SK-N-SH (cell line): ENCODE measurements around the gene DES. TPM values are rescaled to one million over a fixed set of nuclear protein-coding genes. Genes with fewer than 3 reads are reported as not detected.
A peak's percentile ranks its signal among the peaks of the same experiment; 100 is the strongest.

ENCODE experiments used
- CTCF ChIA-PET: fragments of 300-600, 350-600 bp; formaldehyde crosslinking; extraction: SDS; loops from one replicate; lab custom pipeline; 2021; lab: Yijun Ruan, JAX
- POLR2A ChIA-PET: fragments of 350-600 bp; sonication (Branson Sonifier 250); formaldehyde crosslinking; extraction: SDS; loops from one replicate; lab custom pipeline; 2020; ENCODE audit warnings: antibody characterized with exemption, inconsistent platforms; lab: Yijun Ruan, JAX
- DNase-seq: peaks from one replicate; pipeline ENCODE4 v3.0.0; 2012
- H2AFZ ChIP-seq: fragments of 200-600 bp; sonication (generic); 2 replicates; pipeline ENCODE4 v1.8.1; 2016; ENCODE audit warnings: antibody characterized with exemption, mild to moderate bottlenecking, low read depth
- H3F3A ChIP-seq: fragments of 200-600 bp; sonication (generic); replicated peaks from 2 replicates; pipeline ENCODE3; 2016; ENCODE audit warnings: antibody characterized with exemption, mild to moderate bottlenecking; ENCODE audit not compliant: insufficient read depth
- H3K27ac ChIP-seq, 2 experiments: fragments of 200-500 bp in 1 of 2; fragments of 200-600 bp in 1 of 2; sonication (Bioruptor generic) in 1 of 2; sonication (generic), shearing (Covaris generic) in 1 of 2; 2 replicates each; pipeline versions ENCODE4 v1.5.1 to v1.6.1; 2014 to 2016; ENCODE audit warnings: low read depth in 2 of 2, inconsistent platforms in 1 of 2, low read length in 1 of 2, mild to moderate bottlenecking in 1 of 2, mixed read lengths in 1 of 2
- H3K27me3 ChIP-seq: fragments of 200-600 bp; sonication (generic), shearing (Covaris generic); 2 replicates; pipeline ENCODE4 v1.6.1; 2016; ENCODE audit warnings: mixed run types; ENCODE audit not compliant: insufficient read depth
- H3K36me3 ChIP-seq, 2 experiments: fragments of 200-500 bp in 1 of 2; fragments of 200-600 bp in 1 of 2; sonication (Bioruptor generic) in 1 of 2; sonication (generic) in 1 of 2; replicated peaks in 1 of 2; 2 replicates each; pipeline versions ENCODE3 to v1.5.1; 2014 to 2016; ENCODE audit warnings: low read length in 1 of 2, mild to moderate bottlenecking in 1 of 2; ENCODE audit not compliant: insufficient read depth in 2 of 2, control insufficient read depth in 1 of 2
- H3K4me1 ChIP-seq, 2 experiments: fragments of 200-500 bp in 1 of 2; fragments of 200-600 bp in 1 of 2; sonication (Bioruptor generic) in 1 of 2; sonication (generic), shearing (Covaris generic) in 1 of 2; 2 replicates each; pipeline versions ENCODE4 v1.5.1 to v1.6.1; 2014 to 2016; ENCODE audit warnings: low read depth in 1 of 2, low read length in 1 of 2, mixed run types in 1 of 2; ENCODE audit not compliant: insufficient read depth in 2 of 2, control insufficient read depth in 1 of 2
- H3K4me2 ChIP-seq: fragments of 200-600 bp; sonication (generic), shearing (Covaris generic); 2 replicates; pipeline ENCODE4 v1.6.1; 2017; ENCODE audit warnings: mixed run types
- H3K4me3 ChIP-seq, 2 experiments: fragments of 200-500 bp in 1 of 2; fragments of 200-600 bp in 1 of 2; sonication (Bioruptor generic) in 1 of 2; sonication (generic), shearing (Covaris generic) in 1 of 2; 2 replicates each; pipeline versions ENCODE4 v1.5.1 to v1.8.1; 2014 to 2016; ENCODE audit warnings: low read depth in 2 of 2, inconsistent platforms in 1 of 2, low read length in 1 of 2, mild to moderate bottlenecking in 1 of 2, mixed read lengths in 1 of 2, moderate library complexity in 1 of 2
- H3K79me2 ChIP-seq: fragments of 200-600 bp; sonication (generic); 2 replicates; pipeline ENCODE4 v1.8.1; 2017; ENCODE audit warnings: mild to moderate bottlenecking; ENCODE audit not compliant: insufficient read depth
- H3K9ac ChIP-seq: fragments of 200-600 bp; sonication (generic); 2 replicates; pipeline ENCODE4 v1.6.1; 2017; ENCODE audit warnings: mixed run types
- H3K9me2 ChIP-seq: fragments of 200-600 bp; sonication (generic); 2 replicates; pipeline ENCODE4 v1.6.1; 2017; ENCODE audit warnings: mixed run types
- H3K9me3 ChIP-seq: fragments of 200-600 bp; sonication (generic); 2 replicates; pipeline ENCODE4 v1.6.1; 2017; ENCODE audit warnings: mixed run types, mild to moderate bottlenecking, moderate library complexity
- H4K20me1 ChIP-seq: fragments of 200-600 bp; sonication (generic); 2 replicates; pipeline ENCODE4 v1.6.1; 2017; ENCODE audit warnings: mild to moderate bottlenecking, mixed run types; ENCODE audit not compliant: insufficient read depth
- CHD2 ChIP-seq: fragments of 150-350 bp; IDR thresholded peaks from 2 replicates; pipeline ENCODE4 v1.6.1; 2018; ENCODE audit warnings: low read length; ENCODE audit not compliant: partially characterized antibody
- EP300 ChIP-seq, 2 experiments: IDR thresholded peaks; 2 replicates each; pipeline versions ENCODE4 v1.4.0 to v1.6.1; 2012; ENCODE audit warnings: borderline replicate concordance in 1 of 2, low read depth in 1 of 2, low read length in 1 of 2
- FOSL2 ChIP-seq: IDR thresholded peaks from 2 replicates; pipeline ENCODE4 v1.4.0; 2012; ENCODE audit warnings: low read depth, mild to moderate bottlenecking, moderate library complexity, borderline replicate concordance
- FOXM1 ChIP-seq: IDR thresholded peaks from 2 replicates; pipeline ENCODE4 v1.4.0; 2012; ENCODE audit warnings: low read depth, mild to moderate bottlenecking
- GATA2 ChIP-seq: sonication (generic); formaldehyde crosslinking; IDR thresholded peaks from 2 replicates; pipeline ENCODE4 v1.5.0; 2020; ENCODE audit warnings: mild to moderate bottlenecking, missing genetic modification reagents
- MEF2A ChIP-seq: IDR thresholded peaks from 2 replicates; pipeline ENCODE4 v1.4.0; 2012; ENCODE audit warnings: low read depth, borderline replicate concordance
- NFIC ChIP-seq: IDR thresholded peaks from 2 replicates; pipeline ENCODE4 v1.4.0; 2012; ENCODE audit warnings: borderline replicate concordance
- RAD21 ChIP-seq: IDR thresholded peaks from 2 replicates; pipeline ENCODE4 v1.6.1; 2012; ENCODE audit warnings: mild to moderate bottlenecking, low read length
- SMC3 ChIP-seq: IDR thresholded peaks from 2 replicates; pipeline ENCODE4 v1.6.1; 2012; ENCODE audit warnings: low read depth, low read length, improper control_type of control experiment
- TCF12 ChIP-seq: IDR thresholded peaks from 2 replicates; pipeline ENCODE4 v1.4.0; 2012
- TEAD4 ChIP-seq: IDR thresholded peaks from 2 replicates; pipeline ENCODE4 v1.4.0; 2012; ENCODE audit warnings: mild to moderate bottlenecking, borderline replicate concordance; ENCODE audit not compliant: insufficient read depth
- WGBS: methylation state at CpG from one replicate; pipeline ENCODE4 v1.1.6; 2017; ENCODE audit warnings: low lambda C conversion rate; 5-methylcytosine and 5-hydroxymethylcytosine counted together
- polyA plus RNA-seq, 3 experiments: library from polyadenylated mRNA; depleted of rRNA; stranded (reverse); fragments of >200 nt; gene quantifications; 2 replicates each; pipeline ENCODE4 v1.2.3, GENCODE V29; 2012
- TF ChIP-seq, protein P1 (sequence below): IDR thresholded peaks from 2 replicates; pipeline ENCODE4 v1.6.1; 2012; ENCODE audit warnings: mild to moderate bottlenecking, low read depth, low read length, moderate library complexity
- TF ChIP-seq, protein P2 (sequence below): IDR thresholded peaks from 2 replicates; pipeline ENCODE4 v1.4.0; 2012; ENCODE audit warnings: low read depth
- TF ChIP-seq, protein P3 (sequence below): fragments of 150-350 bp; IDR thresholded peaks from 2 replicates; pipeline ENCODE4 v1.6.1; 2017; ENCODE audit warnings: antibody characterized with exemption, low read length, low read depth, borderline replicate concordance

Gene DES
- polyA plus RNA-seq, 1 of the 3 experiments (the other 2 are of a cell fraction): 0.21 TPM

DNA sequence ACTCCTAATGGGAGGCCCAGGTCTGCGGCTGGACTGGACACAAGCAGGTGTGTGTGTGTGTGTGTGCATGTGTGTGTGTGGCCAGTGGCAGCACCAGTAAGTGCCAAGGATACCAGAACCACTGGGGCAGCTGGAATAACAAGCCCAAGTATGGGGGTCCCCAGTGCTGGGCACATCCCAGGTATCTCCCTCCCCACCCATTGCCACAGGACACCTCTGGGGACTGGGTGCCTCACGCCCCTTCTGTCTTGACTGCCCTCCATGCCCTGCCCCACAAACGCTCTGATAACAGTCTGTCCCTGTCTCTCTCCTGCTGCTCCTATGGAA is 25.5 kb downstream of the DES start:
- ChIA-PET POLR2A (interaction anchor here (0.6 kb wide), 1 partner anchor 13 kb away, joined by 3 read pairs; no protein-coding TSS in a partner anchor), CTCF (interaction anchor here (1.4 to 12.5 kb wide), 3 partner anchors 12 to 86 kb away, joined by 3 to 95 read pairs (median 48); no protein-coding TSS in a partner anchor)
- WGBS: 73% methylated on average over 3 of the region's 3 CpGs
- H3K4me1 ChIP-seq: peaks cover 45 to 47% of the 10 kb centered on the region in 2 experiments
- H3K36me3 ChIP-seq: peaks cover 11 to 12% of the 10 kb centered on the region in 2 experiments
- peaks cover 20% of the 10 kb centered on the region; the same call in 1 of the 2 replicates for H3K79me2 ChIP-seq
- H3K9ac ChIP-seq: no peak overlapping the region
- H3K4me3 ChIP-seq: no peak overlapping the region
- H3F3A ChIP-seq: no peaks in the 10 kb centered on the region
- no peak overlapping the region for H2AFZ ChIP-seq
- H3K9me2 ChIP-seq: no peaks in the 10 kb centered on the region
- no peaks in the 10 kb centered on the region for H4K20me1 ChIP-seq
- no peaks in the 10 kb centered on the region for H3K9me3 ChIP-seq
- H3K27ac ChIP-seq: no peak overlapping the region
- no peak for DNase-seq
- H3K27me3 ChIP-seq: no peaks in the 10 kb centered on the region
- no peak for TF ChIP-seq TCF12
- TF ChIP-seq GATA2 (CRISPR knock-in tag): no peak
- TF ChIP-seq, protein P1, sequence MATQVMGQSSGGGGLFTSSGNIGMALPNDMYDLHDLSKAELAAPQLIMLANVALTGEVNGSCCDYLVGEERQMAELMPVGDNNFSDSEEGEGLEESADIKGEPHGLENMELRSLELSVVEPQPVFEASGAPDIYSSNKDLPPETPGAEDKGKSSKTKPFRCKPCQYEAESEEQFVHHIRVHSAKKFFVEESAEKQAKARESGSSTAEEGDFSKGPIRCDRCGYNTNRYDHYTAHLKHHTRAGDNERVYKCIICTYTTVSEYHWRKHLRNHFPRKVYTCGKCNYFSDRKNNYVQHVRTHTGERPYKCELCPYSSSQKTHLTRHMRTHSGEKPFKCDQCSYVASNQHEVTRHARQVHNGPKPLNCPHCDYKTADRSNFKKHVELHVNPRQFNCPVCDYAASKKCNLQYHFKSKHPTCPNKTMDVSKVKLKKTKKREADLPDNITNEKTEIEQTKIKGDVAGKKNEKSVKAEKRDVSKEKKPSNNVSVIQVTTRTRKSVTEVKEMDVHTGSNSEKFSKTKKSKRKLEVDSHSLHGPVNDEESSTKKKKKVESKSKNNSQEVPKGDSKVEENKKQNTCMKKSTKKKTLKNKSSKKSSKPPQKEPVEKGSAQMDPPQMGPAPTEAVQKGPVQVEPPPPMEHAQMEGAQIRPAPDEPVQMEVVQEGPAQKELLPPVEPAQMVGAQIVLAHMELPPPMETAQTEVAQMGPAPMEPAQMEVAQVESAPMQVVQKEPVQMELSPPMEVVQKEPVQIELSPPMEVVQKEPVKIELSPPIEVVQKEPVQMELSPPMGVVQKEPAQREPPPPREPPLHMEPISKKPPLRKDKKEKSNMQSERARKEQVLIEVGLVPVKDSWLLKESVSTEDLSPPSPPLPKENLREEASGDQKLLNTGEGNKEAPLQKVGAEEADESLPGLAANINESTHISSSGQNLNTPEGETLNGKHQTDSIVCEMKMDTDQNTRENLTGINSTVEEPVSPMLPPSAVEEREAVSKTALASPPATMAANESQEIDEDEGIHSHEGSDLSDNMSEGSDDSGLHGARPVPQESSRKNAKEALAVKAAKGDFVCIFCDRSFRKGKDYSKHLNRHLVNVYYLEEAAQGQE: no peak
- TF ChIP-seq FOSL2: no peak
- no peak for TF ChIP-seq NFIC
- TF ChIP-seq MEF2A: no peak
- TF ChIP-seq, protein P2, sequence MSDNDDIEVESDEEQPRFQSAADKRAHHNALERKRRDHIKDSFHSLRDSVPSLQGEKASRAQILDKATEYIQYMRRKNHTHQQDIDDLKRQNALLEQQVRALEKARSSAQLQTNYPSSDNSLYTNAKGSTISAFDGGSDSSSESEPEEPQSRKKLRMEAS: no peak
- no peak for TF ChIP-seq FOXM1
- no peak for TF ChIP-seq EP300 (IDR thresholded peaks at IDR 0.05; ENCODE audit: borderline replicate concordance in 1 of 2, low read depth in 1 of 2, low read length in 1 of 2)
- TF ChIP-seq TEAD4: no peak
- TF ChIP-seq, protein P3, sequence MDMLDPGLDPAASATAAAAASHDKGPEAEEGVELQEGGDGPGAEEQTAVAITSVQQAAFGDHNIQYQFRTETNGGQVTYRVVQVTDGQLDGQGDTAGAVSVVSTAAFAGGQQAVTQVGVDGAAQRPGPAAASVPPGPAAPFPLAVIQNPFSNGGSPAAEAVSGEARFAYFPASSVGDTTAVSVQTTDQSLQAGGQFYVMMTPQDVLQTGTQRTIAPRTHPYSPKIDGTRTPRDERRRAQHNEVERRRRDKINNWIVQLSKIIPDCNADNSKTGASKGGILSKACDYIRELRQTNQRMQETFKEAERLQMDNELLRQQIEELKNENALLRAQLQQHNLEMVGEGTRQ: no peak
- TF ChIP-seq SMC3: no peak
- TF ChIP-seq RAD21: no peak
- no peak for TF ChIP-seq CHD2
- peak overlapping the region; percentile 96 for H3K4me2 ChIP-seq
